HG03354 (cell line): ENCODE data around the gene DAP3.
"Not testable (repeated sequence)": the region's sequence is repeated elsewhere in the genome, so short reads cannot be mapped to it uniquely, and the experiment has no call there.

ENCODE experiments used
- ATAC-seq: cut with Tn5 transposase; IDR thresholded peaks from one replicate; pipeline ENCODE4 v1.9.1; 2021; ENCODE audit warnings: mild to moderate bottlenecking; ENCODE audit not compliant: unreplicated experiment, poor library complexity, severe bottlenecking

The DAP3 gene

GRCh38 chr1:155689081-155689607 is at the start of gene DAP3:
Gene DAP3, plus strand, starts transcription at chr1:155689091. Its CDS starts 20,689 bp downstream, at chr1:155709780.
- not testable (repeated sequence) for ATAC-seq

- ATAC-seq = no peak
Measured at GRCh38 chr1:155640367-155640766, 48.5 kb upstream of the DAP3 start.

- not testable (repeated sequence) for ATAC-seq
Measured at GRCh38 chr1:155642559-155643180, 46.2 kb upstream of the DAP3 start.

GRCh38 chr1:155643230-155643629 is 45.7 kb upstream of the DAP3 start:
- ATAC-seq = no peak

GRCh38 chr1:155645034-155645598 is 43.8 kb upstream of the DAP3 start:
- ATAC-seq = no peak

GRCh38 chr1:155645648-155646047 is 43.2 kb upstream of the DAP3 start:
- ATAC-seq = no peak

GRCh38 chr1:155646307-155646706 is 42.6 kb upstream of the DAP3 start:
- no peak for ATAC-seq

GRCh38 chr1:155648207-155649147 is 40.4 kb upstream of the DAP3 start:
- ATAC-seq = no peak

GRCh38 chr1:155649676-155650075 is 39.2 kb upstream of the DAP3 start:
- no peak for ATAC-seq

GRCh38 chr1:155650231-155650757 is 38.6 kb upstream of the DAP3 start:
- no peak for ATAC-seq

GRCh38 chr1:155651861-155652661 is 36.8 kb upstream of the DAP3 start:
- no peak for ATAC-seq

GRCh38 chr1:155652951-155653350 is 35.9 kb upstream of the DAP3 start:
- no peak for ATAC-seq

- ATAC-seq = no peak
Measured at GRCh38 chr1:155657463-155657862, 31.4 kb upstream of the DAP3 start.

GRCh38 chr1:155661239-155661638 is 27.7 kb upstream of the DAP3 start:
- not testable (repeated sequence) for ATAC-seq

GRCh38 chr1:155669233-155670162 is 19.4 kb upstream of the DAP3 start:
- ATAC-seq = no peak

GRCh38 chr1:155671750-155672149 is 17.1 kb upstream of the DAP3 start:
- no peak for ATAC-seq

GRCh38 chr1:155673003-155673402 is 15.9 kb upstream of the DAP3 start:
- no peak for ATAC-seq

GRCh38 chr1:155678027-155678426 is 10.9 kb upstream of the DAP3 start:
- ATAC-seq = no peak
